ENCODE results near the gene CPOX. TPM values are rescaled to one million over a fixed set of nuclear protein-coding genes. Genes with fewer than 3 reads are reported as not detected.

CPOX gene
- total RNA-seq, 1 experiment from 2014 or later, result 24.7 TPM

DNA sequence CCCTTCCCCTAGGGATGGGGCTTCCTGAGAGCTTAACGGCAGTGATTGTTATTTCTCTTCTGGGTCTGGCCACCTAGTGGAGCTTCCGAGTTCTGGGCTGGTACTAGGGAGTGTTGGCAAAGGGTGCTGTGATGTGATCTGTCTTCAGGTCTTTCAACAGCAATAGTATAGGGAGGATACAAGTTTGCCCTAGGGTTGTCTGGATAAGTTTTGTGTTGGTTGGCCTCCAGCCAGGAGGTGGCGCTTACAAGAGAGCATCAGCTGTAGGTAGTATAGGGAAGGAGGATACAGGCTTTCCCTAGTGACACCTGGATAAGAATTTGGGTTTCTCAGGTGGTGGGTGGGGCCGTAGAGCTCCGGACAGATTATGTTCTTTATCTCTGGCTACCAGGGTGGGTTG is 19.2 kb upstream of the CPOX start:
- H3K27me3 Mint-ChIP-seq (ENCODE audit: low read depth), result no peaks in the 10 kb centered on the region
- H3K4me3 Mint-ChIP-seq, result no peak overlapping the region
- H3K9me3 Mint-ChIP-seq, result peaks cover 0 to 4% of the 10 kb centered on the region in 2 experiments; a peak in 2 of 5 replicates
- Histone ChIP-seq H3K18ac (ENCODE audit: insufficient read length, low read depth, low read length) (no peak overlapping the region), H3K23ac (ENCODE audit: insufficient read length, low read depth, low read length) (no peak overlapping the region), H3K27me3 (ENCODE audit: insufficient read depth, low read length) (no peaks in the 10 kb centered on the region), H3K56ac (ENCODE audit: insufficient read length, low read depth, low read length) (no peak overlapping the region), H2BK12ac (ENCODE audit: insufficient read length, low read depth, low read length) (no peak overlapping the region), H3K23me2 (ENCODE audit: insufficient read length, low read depth, low read length, poor library complexity, severe bottlenecking) (no peaks in the 10 kb centered on the region), H2AFZ (ENCODE audit: low read length) (no peak overlapping the region), H3K4me2 (ENCODE audit: insufficient read depth, insufficient read length, low read length) (no peak overlapping the region), H4K91ac (ENCODE audit: insufficient read length, low read depth, low read length) (no peak overlapping the region), H4K8ac (replicated peaks; ENCODE audit: insufficient read length, low read depth, low read length) (no peak overlapping the region), H2BK20ac (ENCODE audit: low read depth, low read length, poor library complexity, severe bottlenecking) (no peak overlapping the region), H2BK5ac (ENCODE audit: insufficient read length, low read length) (no peak overlapping the region), H3K4me1 (ENCODE audit: insufficient read depth, low read length) (no peaks in the 10 kb centered on the region), H3K9me3 (ENCODE audit: control insufficient read depth, low read depth, low read length) (no peaks in the 10 kb centered on the region), H4K20me1 (ENCODE audit: control insufficient read depth, insufficient read depth, insufficient read length) (no peaks in the 10 kb centered on the region), H2AK5ac (ENCODE audit: insufficient read length, low read length) (no peak overlapping the region), H3K14ac (ENCODE audit: insufficient read depth, low read length) (no peak overlapping the region), H4K5ac (ENCODE audit: insufficient read length, low read depth, low read length) (no peak overlapping the region), H3T11ph (ENCODE audit: low read length) (no peak overlapping the region), H2BK120ac (ENCODE audit: low read depth, low read length, poor library complexity, severe bottlenecking) (no peak overlapping the region), H3K9ac (ENCODE audit: extremely low read depth, insufficient read length, low read length) (no peak overlapping the region), H3K27ac (ENCODE audit: insufficient read length, low read depth, low read length) (no peak overlapping the region), H3K4ac (ENCODE audit: low read depth, low read length) (no peak overlapping the region), H3K79me1 (ENCODE audit: insufficient read depth, low read depth, low read length, poor library complexity, severe bottlenecking) (no peaks in the 10 kb centered on the region), H3K79me2 (ENCODE audit: insufficient read depth, low read length) (no peaks in the 10 kb centered on the region), H2BK15ac (ENCODE audit: low read depth, low read length) (no peak overlapping the region)
- WGBS (ENCODE audit: extremely low coverage, insufficient read length, low lambda C conversion rate), result no CpG with 5 or more reads among the region's 5 CpGs
- H3K4me1 Mint-ChIP-seq, result peaks cover 2 to 4% of the 10 kb centered on the region in 2 experiments; a peak in 2 of 4 replicates
- no peak overlapping the region for H3K27ac Mint-ChIP-seq
- H3K36me3 Mint-ChIP-seq (ENCODE audit: insufficient read depth in 1 of 3, low read depth in 3 of 3), result peaks cover 0 to 4% (median 4%) of the 10 kb centered on the region in 3 experiments; a peak in 3 of 7 replicates
- DNase-seq, result peak; percentile 76
- TF ChIP-seq, protein P1, sequence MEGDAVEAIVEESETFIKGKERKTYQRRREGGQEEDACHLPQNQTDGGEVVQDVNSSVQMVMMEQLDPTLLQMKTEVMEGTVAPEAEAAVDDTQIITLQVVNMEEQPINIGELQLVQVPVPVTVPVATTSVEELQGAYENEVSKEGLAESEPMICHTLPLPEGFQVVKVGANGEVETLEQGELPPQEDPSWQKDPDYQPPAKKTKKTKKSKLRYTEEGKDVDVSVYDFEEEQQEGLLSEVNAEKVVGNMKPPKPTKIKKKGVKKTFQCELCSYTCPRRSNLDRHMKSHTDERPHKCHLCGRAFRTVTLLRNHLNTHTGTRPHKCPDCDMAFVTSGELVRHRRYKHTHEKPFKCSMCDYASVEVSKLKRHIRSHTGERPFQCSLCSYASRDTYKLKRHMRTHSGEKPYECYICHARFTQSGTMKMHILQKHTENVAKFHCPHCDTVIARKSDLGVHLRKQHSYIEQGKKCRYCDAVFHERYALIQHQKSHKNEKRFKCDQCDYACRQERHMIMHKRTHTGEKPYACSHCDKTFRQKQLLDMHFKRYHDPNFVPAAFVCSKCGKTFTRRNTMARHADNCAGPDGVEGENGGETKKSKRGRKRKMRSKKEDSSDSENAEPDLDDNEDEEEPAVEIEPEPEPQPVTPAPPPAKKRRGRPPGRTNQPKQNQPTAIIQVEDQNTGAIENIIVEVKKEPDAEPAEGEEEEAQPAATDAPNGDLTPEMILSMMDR (conservative IDR thresholded peaks at IDR 0.05), result peak; percentile 67

Measured in H9 (cell line).